GM18858 (cell line): ENCODE results near the gene ZNF43.
A peak's percentile ranks its signal among the peaks of the same experiment; 100 is the strongest.
"Not testable (repeated sequence)": the region's sequence is repeated elsewhere in the genome, so short reads cannot be mapped to it uniquely, and the experiment has no call there.

Experiments used
- ATAC-seq: cut with Tn5 transposase; IDR thresholded peaks from one replicate; pipeline ENCODE4 v1.9.1; 2021; ENCODE audit not compliant: unreplicated experiment

Gene ZNF43

GRCh38 chr19:21835810-21836444 lies at the start of gene ZNF43:
TSS of gene ZNF43 (minus strand) at chr19:21836182. CDS start at chr19:21836038, 144 bp downstream.
- peak; percentile 75 for ATAC-seq

DNA sequence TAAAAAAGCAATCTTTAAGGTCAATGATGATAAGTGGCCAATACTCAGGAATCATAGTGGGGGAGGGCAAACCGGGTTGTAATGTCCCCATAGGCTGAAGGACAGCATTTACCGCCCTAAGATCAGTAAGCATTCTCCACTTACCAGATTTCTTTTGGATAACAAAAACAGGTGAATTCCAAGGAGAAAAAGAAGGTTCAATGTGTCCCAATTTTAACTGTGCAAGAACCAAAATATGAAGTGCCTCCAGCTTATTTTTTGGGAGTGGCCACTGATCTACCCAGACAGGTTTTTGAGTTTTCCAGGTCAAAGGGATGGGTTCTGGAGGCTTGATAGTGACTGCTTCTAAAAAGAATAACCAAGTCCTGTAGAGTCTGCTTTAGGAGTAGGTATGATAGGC lies 49.5 kb upstream of the ZNF43 start:
- ATAC-seq = not testable (repeated sequence)

DNA sequence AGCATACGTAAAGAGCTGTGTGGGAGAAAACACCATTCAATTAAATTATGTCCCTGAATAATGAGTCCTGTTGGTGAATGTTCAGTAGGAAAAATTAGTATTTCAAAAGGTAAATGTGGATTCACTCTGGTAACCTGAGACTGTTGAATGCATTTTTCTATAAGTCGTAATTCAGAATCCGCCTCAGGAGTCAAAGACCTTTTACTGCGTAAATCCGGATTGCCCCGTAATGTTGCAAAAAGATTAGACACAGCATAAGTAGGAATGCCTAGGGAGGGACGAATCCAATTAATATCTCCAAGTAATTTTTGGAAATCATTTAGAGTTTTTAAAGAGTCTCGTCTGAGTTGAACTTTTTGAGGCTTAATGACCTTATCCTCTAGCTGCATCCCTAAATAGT lies 48.8 kb upstream of the ZNF43 start:
- ATAC-seq = not testable (repeated sequence)

GRCh38 chr19:21883516-21883915 lies 47.5 kb upstream of the ZNF43 start:
- no peak for ATAC-seq

GRCh38 chr19:21880761-21881160 lies 44.8 kb upstream of the ZNF43 start:
- ATAC-seq = not testable (repeated sequence)

DNA sequence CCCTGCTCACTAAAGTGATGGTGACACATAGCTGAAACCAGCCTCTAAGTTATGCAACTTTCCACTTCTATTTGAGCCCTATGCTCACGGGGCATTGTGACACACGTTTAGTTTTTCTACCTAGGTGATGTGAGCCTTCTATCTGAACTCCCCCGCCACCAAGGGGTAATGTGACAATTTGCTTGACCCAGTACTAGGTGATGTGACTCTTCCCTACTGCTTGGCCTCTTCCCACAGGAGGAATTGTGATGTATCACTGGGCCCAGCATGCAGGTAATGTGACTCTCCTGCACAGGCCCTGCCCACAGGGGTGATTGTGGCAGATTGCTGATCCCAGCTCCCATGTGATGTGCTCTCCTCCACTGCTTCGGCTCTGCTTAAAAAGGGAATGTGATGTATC lies 42.7 kb upstream of the ZNF43 start:
- no peak for ATAC-seq

GRCh38 chr19:21877976-21878375 lies 42.0 kb upstream of the ZNF43 start:
- ATAC-seq = no peak

DNA sequence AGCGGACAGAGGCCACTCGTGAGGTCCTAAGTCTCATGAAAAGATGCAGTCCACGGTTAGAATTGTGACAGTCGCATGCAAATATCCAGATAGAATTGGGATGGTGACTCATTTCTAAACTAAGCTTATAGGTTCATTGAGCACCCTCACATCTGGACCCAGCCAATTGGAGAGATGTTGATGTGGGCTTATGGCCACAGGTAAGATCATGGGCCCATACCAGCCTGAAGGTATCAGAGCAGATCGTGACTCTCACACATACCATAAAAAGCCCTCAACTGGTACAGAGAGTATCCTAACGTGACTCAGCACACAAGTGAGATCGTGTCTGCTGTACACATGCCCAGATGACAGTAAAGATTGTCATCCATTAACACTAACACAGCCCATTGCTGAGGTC lies 40.6 kb upstream of the ZNF43 start:
- ATAC-seq = not testable (repeated sequence)

- ATAC-seq = no peak
Observed at GRCh38 chr19:21856773-21857514, 21.0 kb upstream of the ZNF43 start.

DNA sequence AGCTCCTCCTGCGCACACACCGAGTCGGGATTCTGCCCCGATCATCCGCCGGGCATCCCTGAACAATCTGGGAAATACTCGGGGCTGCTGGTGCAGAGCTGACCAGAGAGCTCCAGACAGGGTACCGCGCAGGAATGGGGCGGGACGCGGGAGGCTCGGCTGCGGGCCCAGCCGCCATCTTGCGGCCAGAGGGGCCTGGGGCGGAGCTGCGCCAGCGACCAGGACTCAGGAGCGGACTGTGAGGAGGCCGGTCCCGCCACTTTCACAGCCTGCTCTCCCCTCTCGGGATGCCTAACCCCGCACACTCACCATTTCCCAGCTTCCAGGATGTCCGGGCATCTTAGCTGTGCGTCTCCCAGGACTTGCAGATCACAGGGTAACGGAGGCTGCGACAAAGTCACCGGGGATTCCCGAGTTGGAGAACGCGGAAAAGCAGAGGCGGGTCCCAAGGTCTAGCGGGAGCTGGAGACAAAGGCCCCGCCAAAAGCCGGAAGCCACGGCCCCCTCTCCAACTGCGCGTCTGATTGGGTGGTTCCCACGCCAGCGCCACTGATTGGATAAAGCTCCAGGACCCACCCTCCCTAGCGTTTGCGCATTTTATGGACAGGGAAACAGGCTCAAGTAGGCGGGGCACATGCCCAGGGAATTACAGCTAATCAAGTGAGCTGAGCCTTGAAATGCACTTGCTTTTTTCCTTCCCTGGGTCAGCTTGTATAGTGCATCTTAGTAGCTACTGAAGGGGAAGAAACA lies 15.8 kb upstream of the ZNF43 start:
- peak; percentile 96 for ATAC-seq

- no peak for ATAC-seq
Observed at GRCh38 chr19:21850656-21851255, 14.8 kb upstream of the ZNF43 start.

- no peak for ATAC-seq
Observed at GRCh38 chr19:21848706-21849105, 12.7 kb upstream of the ZNF43 start.

DNA sequence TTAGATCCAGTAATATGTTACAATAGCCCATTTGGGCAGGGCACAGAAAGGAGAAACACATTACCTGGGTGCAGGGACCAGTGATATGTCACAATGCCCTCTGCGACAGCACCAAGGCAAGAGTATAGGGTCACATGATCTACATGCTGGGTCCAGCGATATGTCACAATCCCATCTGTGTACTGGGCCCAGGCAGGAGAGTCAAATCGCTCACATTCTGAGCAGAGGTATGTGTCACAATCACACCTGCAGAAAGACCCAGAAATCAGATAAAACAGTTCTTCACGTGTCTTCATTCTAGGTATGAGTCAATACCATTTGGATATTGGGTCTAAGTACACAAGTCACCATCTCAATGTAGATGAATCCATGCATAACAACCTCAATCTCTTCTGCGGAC lies 7.1 kb upstream of the ZNF43 start:
- no peak for ATAC-seq

DNA sequence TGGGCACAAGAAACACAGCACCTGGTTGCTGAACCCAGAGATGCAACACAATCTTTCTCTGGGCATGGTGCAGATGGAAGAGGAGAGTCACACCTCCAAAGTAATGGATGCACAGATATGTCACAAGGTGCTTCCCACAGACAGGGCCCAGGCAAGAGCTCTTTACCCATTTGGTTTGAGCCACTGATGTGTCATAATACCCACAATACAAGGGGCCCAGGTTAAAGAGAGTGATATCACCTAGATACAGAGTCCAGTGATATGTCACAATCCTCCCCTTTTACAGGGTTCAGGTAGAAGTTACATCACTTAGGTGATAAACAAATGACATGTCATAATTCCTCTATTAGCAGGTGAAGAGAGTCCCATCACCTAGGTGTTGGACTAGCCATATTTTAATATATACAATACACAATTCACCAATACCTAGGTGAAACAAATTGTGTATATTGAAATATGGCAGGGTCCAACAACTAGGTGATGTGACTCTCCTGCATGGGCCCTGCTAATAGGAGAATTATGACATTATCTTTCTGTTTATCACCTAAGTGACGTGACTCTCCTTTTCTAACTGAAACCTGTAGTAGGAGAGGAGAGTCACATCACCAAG lies 5.6 kb upstream of the ZNF43 start:
- no peak for ATAC-seq

DNA sequence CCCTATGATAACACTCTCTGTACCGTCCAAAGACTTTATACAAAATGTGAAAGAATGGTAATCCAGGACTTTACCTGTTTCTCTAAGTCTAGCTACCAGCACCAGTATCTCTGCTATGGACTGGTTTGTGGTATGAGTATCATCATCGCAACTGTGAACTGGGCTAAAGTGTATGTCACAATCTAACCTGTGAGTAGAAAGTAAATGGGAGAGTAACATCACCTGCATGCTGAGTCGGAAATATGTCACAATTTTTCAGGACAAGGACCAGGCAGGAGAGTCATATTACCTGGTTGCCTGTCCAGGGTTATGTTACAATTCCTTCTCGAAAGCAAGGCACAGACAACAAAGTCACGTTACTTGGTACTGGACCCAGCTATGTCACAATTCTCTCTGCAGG lies 5.1 kb upstream of the ZNF43 start:
- ATAC-seq = no peak

DNA sequence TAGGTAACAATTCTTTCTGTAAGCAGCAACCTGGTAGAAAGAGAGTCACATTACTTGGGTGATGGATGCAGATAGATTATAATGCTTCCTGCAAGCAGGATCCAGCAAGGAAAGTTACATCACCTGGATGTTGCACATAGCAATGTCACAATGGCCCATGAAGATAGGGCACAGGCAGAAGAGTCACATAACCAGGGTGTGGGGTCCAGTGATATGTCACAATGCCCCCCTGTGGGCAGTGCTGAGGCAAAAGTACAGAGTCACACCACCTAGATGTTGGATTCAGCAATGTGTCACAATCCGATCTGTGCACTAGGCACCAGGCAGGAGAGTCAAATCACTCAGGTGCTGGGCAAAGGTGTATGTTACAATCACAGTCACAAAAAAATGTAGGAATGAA lies 4.0 kb upstream of the ZNF43 start:
- ATAC-seq = no peak

- no peak for ATAC-seq
Observed at GRCh38 chr19:21838646-21839045, 2.7 kb upstream of the ZNF43 start.

DNA sequence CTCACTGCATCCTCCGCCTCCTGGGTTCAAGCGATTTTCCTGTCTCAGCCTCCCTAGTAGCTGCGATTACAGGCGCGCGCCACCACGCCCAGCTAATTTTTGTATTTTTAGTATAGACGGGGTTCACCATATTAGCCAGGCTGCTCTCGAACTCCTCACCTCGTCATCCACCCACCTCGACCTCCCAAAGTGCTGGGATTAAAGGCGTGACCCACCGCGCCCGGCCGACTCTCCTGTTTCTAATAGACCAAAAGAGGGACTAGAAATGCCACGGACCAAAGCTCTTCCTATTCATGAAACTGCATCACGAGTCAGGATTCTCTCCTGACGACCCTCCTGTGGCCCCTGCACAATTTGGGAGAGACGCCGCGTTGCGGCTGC lies 563 bp downstream of the ZNF43 start:
- ATAC-seq = no peak

DNA sequence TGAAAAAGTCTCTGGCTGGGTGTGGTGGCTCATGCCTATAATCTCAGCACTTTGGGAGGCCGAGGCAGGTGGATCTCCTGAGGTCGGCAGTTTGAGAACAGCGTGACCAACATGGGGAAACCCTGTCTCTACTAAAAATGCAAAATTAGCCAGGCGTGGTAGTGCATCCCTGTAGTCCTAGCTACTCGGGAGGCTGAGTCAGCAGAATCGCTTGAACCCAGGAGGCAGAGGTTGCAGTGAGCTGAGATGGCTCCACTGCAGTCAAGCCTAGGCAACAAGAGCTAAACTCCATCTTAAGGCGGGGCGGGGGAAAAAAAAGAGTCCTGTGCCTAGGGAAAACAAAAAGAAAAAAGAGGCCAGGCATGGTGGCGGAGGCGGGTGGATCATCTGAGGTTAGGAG lies 2.2 kb downstream of the ZNF43 start:
- no peak for ATAC-seq

GRCh38 chr19:21824679-21825078 lies 11.3 kb downstream of the ZNF43 start:
- ATAC-seq = no peak

GRCh38 chr19:21823224-21823623 lies 12.8 kb downstream of the ZNF43 start:
- ATAC-seq = no peak
